HG03066 (cell line): ENCODE measurements around the gene DYRK3.

Source experiments
- ATAC-seq: cut with Tn5 transposase; IDR thresholded peaks from one replicate; pipeline ENCODE4 v1.9.1; 2021; ENCODE audit warnings: low read depth; ENCODE audit not compliant: unreplicated experiment

The DYRK3 gene

DNA sequence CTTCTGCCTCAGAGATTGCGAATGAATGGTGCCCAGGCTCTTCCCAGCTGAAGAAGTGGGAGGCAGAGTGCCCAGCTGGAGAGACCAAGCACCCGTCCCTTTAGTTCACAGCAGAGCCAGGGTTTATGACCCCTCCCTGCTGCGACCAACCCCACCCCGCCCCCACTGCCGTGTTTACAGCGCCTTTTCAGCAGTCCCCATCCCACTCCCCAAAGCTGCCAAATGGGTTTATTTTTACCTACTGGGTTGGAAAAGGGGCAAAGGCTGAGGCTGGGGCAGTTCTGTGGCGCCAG is 23.6 kb downstream of the DYRK3 start:
- no peak for ATAC-seq

DNA sequence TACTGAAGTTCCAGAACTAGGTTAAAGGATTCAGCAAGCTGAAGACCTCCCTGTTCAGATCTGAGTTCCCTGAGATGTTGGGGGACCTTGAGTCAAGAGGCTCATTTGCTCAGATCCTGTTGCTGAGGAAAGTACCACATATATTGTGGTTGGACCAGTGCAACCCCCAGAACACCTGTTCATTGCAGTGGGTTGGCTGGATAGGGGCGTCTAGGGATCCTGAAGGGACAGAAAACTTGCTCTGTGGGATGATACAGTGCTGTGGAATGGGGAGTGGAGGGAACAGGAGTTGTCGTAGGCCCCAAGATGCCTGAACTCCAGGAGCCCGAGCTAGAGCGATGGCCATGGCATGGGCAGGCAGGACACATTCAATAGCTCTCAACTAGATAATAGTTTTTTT is 24.8 kb downstream of the DYRK3 start:
- no peak for ATAC-seq

DNA sequence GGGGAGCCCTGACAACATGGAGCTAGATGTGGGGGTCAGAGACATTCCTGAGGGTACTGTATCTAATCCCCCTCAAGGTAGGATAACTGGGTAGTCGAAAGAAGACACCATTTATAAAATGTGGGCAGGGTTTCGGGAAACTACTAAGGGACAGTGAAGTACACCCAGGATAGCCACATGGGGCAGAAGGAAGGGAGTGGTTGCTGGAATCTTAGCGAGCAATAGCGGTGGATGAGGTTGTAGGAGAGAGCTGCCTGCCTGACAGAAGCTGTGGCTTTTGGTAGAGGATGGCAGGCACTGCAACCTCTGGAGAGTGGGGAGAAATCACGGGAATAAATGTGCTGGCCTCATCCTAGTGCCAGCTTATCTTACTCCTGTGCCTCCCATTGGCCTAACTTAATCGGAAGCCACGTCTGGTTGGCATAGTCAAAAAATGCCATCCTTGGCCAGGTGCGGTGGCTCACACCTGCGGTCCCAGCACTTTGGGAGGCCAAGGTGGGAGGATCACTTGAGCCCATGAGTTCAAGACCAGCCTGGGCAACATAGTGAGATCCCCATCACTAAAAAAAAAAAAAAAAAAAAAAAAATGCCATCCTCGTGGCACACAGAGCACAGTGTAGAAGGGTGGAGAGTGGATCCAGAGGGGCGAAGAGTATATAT is 26.0 kb downstream of the DYRK3 start:
- no peak for ATAC-seq

DNA sequence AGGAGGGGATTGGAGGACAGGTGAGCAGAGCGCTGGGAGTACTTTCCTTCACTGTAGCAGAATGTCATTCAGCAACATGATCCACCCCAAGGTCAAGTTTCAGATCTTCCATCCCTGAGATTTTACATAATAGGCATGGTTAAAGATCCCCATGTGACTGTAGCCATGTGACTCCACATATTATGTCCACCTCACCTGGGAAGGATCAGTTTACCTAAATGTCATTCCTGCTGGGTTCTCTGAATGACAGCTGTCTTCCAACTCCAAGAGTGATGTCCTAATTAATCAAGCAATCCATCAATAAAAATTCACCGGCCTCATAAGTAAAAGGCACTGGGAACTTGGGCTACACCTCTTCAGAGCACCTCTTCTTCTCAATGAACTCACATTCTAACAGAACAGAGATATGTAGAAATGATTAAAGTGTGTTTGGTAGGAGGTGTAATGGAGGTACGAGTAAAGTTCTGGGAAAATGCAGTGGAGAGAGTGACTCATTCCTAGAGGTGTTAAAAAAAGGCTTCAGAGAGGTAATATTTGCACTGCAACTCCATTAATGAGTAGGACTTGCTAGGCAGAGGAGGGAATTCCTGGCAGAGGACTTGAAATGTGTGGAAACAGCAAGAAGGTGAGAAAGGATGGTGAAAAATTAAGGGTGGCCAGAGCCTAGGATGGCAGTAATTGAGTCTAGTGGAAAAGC is 27.2 kb downstream of the DYRK3 start:
- no peak for ATAC-seq

DNA sequence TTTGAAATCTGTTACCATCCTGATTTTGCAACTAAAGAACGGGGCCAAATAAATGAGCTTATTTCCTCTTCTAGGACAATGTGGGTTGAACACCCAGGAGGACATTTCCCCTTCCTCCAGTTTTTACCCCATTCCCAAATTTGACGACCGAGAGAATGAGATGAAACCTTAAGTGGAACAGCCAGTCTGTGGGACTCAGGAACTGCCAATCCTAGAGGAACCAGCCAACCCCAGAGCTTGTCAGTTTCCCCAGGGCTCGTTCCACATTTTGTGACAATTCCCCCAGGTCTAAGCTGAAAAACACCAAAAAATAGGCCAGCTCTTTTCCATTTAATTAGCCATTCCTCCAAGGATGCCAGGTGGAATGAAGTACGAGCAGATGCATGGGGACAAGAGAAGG is 28.0 kb downstream of the DYRK3 start:
- no peak for ATAC-seq

DNA sequence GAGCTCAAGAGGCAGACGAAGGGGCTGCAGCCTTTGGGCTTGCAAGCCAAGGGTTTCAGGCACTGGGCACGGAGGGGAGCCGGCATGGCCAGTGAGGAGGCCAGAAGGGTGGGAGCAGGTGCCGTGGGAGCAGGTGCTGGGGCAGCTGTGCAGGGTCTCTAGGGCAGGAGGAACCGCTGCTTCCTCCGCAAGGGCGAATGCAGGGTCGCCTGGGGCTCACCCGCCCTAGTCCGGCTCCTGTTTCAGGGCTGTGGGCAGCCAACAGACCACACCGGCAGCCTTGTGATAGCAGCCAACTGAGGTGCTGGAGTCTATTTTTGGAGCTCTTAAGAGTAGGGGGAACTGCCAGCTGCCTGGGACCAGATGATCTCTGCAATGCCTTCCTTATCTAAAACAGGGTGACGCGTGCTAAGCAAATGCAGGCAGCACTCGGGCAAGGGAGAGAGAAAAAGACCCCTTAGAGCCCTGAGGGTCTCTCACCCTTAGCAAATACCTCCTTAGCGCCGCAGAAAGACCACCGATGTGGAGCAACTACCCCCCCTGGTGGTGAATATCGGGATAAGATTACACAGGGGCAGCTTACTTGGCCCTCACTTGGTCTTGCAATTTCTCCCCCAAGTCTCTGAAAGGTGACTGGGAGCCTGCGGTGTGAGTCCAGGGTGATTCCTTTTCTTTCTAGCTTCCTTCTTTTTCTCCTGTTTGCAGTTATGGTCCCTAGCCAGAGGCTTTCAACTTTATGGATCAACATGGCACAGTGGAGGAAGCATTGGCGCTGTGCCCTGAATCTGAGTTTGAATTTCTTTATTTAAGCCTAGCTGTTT is 28.7 kb downstream of the DYRK3 start:
- peak; percentile 73 for ATAC-seq

DNA sequence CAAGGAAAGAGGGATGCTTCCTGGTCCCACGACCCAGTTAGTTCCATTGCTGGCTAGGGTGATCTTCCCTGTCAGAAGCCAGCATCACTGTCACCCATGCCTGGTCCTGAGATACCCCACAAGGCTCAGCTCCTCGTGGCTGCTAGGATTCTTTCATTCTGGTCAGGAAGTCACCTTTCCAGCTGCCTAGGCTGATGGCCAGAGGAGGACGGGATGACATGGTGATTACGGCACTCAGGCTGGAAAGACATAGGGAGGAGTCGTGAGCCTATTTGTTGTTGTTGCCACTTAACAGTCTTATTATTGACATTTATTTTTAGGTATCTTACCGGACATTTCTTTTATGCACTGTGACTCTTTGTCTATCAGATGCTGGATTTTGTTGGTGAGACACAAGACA is 29.4 kb downstream of the DYRK3 start:
- ATAC-seq, result no peak

DNA sequence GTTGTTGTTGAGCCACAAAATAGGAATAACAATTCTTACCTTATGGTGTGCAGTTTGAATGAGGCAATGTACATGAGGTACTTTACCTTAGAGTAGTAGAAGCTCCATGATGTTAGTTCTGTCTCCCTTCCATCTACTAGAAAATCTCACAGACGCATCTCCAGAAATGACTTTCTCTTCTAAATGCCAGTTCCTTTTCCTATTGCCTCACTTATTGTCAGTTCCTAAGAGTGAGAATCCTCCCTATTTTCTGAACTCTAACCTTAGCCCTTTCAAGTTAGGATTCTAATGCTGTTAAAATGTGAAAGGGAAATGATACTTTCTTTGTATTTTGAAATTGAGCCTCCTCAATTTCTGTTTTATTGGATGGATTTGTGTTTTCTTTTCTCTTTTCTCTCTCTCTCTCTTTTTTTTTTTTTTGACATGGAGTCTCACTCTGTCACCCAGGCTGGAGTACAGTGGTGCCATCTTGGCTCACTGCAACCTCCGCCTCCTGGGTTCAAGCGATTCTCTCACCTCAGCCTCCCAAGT is 30.8 kb downstream of the DYRK3 start:
- no peak for ATAC-seq

DNA sequence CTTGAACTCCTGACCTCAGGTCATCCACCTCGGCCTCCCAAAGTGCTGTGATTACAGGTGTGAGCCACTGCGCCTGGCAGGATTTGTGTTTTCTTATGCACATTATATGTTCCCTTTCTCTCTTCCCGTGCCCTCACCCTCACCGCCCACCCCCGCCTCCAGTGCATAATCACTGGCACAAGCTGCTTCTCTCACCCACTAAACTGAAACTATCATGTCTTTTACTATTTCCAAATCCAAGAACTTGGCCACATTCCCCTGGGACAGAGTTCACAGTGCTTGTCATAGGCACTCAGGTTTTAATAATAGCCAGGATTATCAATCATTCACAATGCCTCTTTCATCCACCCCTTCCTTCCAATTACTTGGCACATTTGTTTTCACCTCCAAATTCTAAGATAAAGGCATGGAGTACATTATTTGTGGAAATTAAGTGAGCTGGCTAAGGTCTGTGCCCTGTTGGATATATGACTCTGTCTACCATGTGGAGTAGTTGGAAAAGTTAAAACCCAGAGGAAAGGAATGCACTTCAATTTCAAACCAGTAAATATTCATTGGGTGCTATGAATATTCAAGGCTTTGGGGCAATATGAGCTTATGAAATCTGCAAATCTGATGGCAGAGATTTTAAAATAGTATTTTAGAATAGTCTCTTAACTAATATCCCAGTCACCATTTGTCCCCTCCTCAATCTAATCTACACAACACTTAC is 31.8 kb downstream of the DYRK3 start:
- ATAC-seq, result no peak

DNA sequence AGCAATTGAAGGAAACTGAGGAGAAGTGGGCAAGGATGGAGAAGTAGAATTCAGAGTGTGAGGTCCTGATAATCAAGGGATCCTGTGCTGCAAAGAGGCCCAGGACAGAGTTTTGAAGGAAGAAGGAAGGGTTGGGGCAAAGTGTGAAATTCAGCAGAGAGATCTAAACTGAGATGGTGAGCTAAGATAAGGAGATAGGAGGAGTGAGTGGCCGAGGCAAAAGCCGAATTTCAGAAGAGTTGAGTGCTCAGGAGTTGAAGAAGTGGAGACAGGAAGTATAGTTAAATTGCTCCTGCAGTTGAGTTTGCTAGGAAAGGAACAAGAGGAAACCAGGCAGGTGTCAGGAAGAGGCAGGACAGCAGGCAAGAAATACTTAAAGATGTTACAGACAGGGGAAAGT is 33.0 kb downstream of the DYRK3 start:
- no peak for ATAC-seq

DNA sequence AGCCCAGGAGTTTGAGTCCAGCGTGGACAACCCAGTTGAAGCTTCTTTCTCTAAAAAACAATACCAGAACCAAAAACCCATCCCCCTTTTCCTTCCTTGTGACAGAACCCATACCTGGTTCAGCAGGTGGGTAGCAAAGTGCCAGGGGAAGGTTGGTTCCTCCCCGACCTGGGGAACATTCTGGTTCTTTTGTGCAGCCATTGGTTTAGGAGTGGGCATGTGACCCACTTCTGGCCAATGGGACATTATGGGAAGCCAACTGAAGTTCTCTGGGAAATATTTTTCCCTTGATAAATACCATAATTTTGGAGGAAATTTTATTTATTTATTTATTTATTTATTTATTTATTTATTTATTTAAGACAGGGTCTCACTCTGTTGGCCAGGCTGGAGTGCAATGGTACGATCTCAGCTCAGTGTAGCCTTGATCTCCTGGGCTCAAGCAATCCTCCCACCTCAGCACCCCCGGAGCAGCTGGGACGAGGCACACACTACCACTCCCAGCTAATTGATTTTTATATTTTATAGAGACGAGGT is 33.6 kb downstream of the DYRK3 start:
- ATAC-seq, result no peak

DNA sequence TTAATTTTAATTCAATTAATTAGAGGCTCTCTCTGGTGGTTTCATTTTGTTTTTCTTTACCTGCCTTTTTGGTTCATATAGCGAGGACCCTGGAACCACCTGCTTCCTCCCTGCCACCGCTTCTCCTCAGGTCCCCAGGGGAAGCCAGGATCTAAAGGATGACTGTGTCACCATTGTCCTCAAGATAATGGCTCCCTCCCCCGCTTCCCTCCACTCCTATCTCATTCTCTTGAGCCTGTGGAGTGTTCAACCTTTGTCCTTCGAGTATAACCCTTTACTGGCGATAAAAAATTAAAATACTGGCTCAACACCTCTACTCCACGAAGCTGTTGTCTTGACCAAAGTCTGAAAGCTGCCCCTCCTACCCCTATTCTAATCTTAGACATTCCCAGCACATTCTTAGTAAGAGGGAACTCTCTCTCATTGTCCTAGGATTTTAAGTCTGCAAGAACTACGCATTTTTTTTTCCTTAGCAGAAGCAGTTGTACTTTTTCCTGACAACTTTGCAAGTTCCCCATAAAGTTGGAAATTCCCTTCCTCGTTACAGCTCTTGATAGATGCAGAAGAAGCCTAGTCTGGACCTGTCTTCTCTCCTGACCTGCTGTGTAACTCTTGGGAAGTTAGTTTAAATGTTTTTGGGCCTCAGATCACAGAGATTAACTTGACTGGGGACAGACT is 36.8 kb downstream of the DYRK3 start:
- ATAC-seq, result no peak

DNA sequence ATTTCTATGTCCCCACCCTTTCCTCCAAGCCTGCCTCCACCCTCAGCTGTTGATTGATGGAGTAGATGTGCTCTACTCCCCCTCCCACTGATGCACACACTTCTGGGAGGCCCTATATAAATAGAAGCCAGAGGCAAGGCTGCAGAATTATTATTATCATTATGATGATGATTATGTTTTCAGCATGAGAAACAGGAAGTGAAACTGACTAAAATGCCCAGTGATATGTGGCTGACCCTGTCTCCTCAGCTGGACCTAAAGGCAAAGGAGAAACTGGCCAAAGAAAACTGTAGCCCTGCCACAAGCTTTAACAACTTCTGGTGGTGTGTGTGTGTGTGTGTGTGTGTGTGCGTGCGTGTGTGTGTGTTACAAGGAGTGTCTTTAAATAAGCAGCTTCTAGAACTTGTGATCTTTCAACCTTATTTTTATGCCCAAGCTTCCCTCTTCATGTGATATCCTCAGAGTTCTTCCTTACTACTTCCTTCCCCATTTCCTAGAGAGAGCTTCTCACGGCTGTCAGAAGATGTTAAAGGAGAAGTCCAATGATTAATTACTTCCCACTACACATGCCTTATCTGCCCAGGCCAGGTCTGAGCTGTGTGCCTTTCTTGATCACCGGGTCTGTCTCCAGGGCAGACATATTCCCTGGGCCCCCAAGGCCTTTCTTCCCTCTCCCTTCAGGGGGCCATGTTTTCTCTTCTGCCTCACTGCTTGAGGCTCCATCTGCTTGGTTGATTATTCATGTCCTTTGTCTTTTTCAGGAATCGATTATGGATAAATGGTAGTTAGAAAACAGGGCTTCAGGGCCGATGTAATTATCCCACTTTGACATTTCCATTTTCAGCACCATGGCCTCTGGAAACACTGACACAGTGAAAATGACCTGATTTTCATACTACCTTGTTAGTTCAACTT is 37.8 kb downstream of the DYRK3 start:
- no peak for ATAC-seq

DNA sequence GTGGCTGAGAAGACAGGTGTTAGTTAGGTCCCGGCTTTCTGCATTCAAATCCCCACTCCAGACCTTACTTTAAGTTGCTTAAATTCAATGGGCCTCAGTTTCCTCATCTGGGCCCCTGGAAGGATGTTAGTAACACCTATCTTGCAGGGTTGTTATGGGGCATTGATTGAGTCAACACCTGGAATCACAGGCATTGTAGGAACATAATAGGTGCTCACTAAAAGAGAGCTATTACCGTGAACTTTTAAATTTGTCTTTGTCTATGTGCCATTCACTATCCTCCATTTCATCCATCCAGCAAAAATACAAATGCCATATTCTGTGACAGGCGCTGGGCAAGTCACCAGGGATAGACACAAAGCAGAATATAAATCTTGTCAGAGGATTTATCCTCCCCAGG is 38.9 kb downstream of the DYRK3 start:
- ATAC-seq, result no peak

DNA sequence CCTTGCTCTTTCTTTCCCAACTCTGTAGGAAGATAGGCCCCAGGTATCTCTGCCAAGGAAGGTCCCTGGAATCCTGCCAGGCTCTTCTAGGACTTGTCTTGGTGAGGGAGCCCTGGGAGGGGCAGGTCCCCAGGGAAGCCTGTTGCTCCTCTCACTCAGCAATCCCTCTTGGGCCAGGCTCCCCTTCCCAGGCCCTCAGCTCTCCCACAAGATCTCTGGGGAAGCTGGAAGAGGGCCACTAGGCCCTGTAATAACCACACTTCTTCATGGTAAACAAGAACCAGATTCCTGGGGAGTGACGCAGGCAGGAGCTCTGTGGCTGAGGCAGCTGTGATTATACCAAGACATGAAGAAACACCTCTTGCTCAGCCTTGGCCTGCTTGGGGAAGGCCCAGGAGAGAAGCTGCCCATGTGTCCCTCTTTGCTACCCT is 39.4 kb downstream of the DYRK3 start:
- no peak for ATAC-seq

DNA sequence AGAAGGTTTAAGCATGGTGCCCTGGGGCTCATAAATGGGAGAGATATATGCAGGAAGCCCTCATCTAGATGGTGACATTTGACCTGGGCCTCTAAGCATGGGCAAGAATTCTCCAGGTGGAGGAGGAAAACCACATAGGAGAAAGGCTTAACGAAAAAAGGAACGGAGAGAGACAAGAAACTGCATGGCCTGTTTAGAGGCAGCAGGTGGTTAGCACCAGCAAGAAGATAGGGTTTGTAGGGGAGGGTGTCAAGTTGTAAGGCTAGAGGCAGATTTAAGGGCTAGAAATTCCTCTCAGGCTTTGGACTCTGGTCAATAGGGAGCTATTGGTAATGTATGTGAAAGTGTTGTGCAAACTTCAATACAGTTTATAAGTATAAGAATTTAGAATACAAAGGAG is 41.2 kb downstream of the DYRK3 start:
- no peak for ATAC-seq

DNA sequence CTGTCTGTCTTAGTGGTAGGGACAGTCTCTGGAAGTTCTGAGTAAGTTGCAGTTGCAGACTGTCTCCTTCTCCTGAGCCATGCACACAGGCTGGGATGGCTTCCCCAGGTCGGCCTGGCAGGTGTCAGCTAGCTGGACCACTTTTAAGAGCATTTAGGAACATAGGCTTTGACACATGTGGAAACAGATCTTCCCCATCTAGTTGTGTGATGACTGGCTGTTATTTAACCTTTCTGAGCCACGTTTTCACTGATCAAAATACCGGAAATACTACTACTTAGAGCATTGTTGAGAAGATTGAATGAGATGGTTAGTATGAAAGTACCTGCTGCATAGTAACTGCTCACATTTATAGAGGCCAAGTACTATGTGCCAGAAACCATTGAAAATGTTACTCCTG is 43.2 kb downstream of the DYRK3 start:
- ATAC-seq, result no peak

DNA sequence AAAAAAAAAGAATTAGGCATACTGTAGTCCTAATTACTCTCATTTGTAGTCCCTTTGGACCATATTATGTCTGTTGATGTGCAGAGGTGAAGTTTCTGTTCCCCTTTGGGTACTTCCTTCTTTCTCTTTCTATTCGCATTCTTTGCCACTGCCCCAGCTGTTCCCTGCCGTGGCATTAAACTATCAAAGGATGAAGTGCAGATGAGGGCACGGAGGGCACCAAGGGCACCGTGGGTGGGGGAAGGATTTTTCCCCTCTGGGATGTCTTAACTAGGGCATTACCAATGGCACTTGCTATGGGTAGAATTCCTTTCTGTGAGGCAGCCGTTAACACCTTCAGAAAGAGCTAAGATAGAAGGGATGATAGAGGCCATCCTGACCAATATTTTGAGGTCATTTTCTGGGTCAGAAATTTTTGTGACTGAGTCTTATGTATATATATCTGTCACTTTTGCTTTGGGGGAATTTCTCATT is 44.4 kb downstream of the DYRK3 start:
- peak; percentile 75 for ATAC-seq

DNA sequence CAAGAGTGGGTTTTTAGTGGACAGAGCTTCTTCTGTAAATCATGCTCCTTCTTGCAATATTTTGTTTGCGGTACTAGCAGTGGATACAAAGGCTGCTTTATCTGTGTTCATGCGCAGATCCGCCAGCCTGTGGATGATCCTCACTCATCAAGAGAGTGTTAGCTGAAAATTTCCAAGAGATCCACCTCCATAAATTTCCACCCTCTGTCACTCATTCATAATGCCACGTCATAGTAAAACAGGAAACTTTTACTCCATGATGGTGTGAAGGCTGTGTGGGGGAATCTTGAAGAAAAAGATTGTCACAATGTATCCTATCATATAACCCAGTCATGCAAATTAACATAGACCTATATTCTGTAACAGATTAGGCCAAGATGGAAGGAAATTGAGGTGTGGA is 44.9 kb downstream of the DYRK3 start:
- ATAC-seq, result no peak
